Astrocyte (in vitro differentiated cells and primary cell): Measurements from ENCODE around the gene RHPN2. TPM values are rescaled to one million over a fixed set of nuclear protein-coding genes. Genes with fewer than 3 reads are reported as not detected.

Experiments used
- DNase-seq: peaks from one replicate; pipeline ENCODE4 v3.0.0-alpha.2; 2010; ENCODE audit warnings: low read depth
- FAIRE-seq: peaks from 2 replicates; lab custom pipeline; 2011; peaks lifted over from hg19 to GRCh38; lab: Jason Lieb, UNC
- H2AFZ ChIP-seq: 2 replicates; pipeline ENCODE4 v1.6.0; 2012; ENCODE audit warnings: low read depth, low read length, inconsistent platforms
- H3K27ac ChIP-seq: 2 replicates; pipeline ENCODE4 v1.5.1; 2011; ENCODE audit warnings: low read depth, low read length, inconsistent platforms
- H3K27me3 ChIP-seq: 2 replicates; pipeline ENCODE4 v1.6.0; 2011; ENCODE audit warnings: low read length, inconsistent platforms; ENCODE audit not compliant: insufficient read depth
- H3K36me3 ChIP-seq: 2 replicates; pipeline ENCODE4 v1.5.1; 2011; ENCODE audit warnings: low read length, inconsistent platforms; ENCODE audit not compliant: insufficient read depth
- H3K4me1 ChIP-seq: 2 replicates; pipeline ENCODE4 v1.5.1; 2011; ENCODE audit warnings: low read length, inconsistent platforms; ENCODE audit not compliant: insufficient read depth
- H3K4me2 ChIP-seq: 2 replicates; pipeline ENCODE4 v1.6.0; 2012; ENCODE audit warnings: low read length, inconsistent platforms
- H3K4me3 ChIP-seq: 2 replicates; pipeline ENCODE4 v1.5.1; 2011; ENCODE audit warnings: low read depth, mild to moderate bottlenecking, low read length, inconsistent platforms; ENCODE audit not compliant: insufficient read depth
- H3K79me2 ChIP-seq: 2 replicates; pipeline ENCODE4 v1.6.0; 2012; ENCODE audit warnings: mild to moderate bottlenecking, low read length, inconsistent platforms; ENCODE audit not compliant: insufficient read depth
- H3K9ac ChIP-seq: 2 replicates; pipeline ENCODE4 v1.6.0; 2012; ENCODE audit warnings: mild to moderate bottlenecking, low read length, inconsistent platforms
- H3K9me3 ChIP-seq: 2 replicates; pipeline ENCODE4 v1.5.1; 2012; ENCODE audit warnings: low read depth, mild to moderate bottlenecking, low read length, inconsistent platforms; ENCODE audit not compliant: insufficient read depth
- H4K20me1 ChIP-seq: 2 replicates; pipeline ENCODE4 v1.6.0; 2012; ENCODE audit warnings: low read length, inconsistent platforms; ENCODE audit not compliant: insufficient read depth
- H3K27ac Mint-ChIP-seq: one replicate; pipeline ENCODE4 v1.8.0; 2021; ENCODE audit warnings: mild to moderate bottlenecking, mixed read lengths; ENCODE audit not compliant: unreplicated experiment
- H3K27me3 Mint-ChIP-seq: one replicate; pipeline ENCODE4 v1.8.0; 2021; ENCODE audit warnings: low read depth, mixed read lengths; ENCODE audit not compliant: unreplicated experiment
- H3K36me3 Mint-ChIP-seq: one replicate; pipeline ENCODE4 v1.8.0; 2021; ENCODE audit warnings: low read depth, mixed read lengths; ENCODE audit not compliant: unreplicated experiment
- H3K4me1 Mint-ChIP-seq: one replicate; pipeline ENCODE4 v1.8.0; 2021; ENCODE audit warnings: low read depth, mixed read lengths; ENCODE audit not compliant: unreplicated experiment
- H3K4me3 Mint-ChIP-seq: one replicate; pipeline ENCODE4 v1.8.0; 2021; ENCODE audit warnings: mild to moderate bottlenecking, moderate library complexity, mixed read lengths; ENCODE audit not compliant: unreplicated experiment
- H3K9me3 Mint-ChIP-seq: one replicate; pipeline ENCODE4 v1.8.0; 2021; ENCODE audit warnings: mild to moderate bottlenecking, mixed read lengths; ENCODE audit not compliant: unreplicated experiment
- CTCF ChIP-seq: IDR thresholded peaks from 2 replicates; pipeline ENCODE4 v1.5.1; 2011; ENCODE audit warnings: low read depth, mild to moderate bottlenecking, inconsistent platforms, low read length, moderate library complexity; ENCODE audit not compliant: insufficient read depth
- EZH2 ChIP-seq: IDR thresholded peaks from 2 replicates; pipeline ENCODE4 v1.6.1; 2012; ENCODE audit warnings: mild to moderate bottlenecking, low read length, inconsistent platforms; ENCODE audit not compliant: insufficient read depth
- total RNA-seq: library from RNA; stranded (reverse); gene quantifications from 2 replicates; pipeline ENCODE4 v1.2.1, GENCODE V29; 2021

Gene RHPN2
- total RNA-seq, 1 donor from 2014 or later, result 12.6 TPM

DNA sequence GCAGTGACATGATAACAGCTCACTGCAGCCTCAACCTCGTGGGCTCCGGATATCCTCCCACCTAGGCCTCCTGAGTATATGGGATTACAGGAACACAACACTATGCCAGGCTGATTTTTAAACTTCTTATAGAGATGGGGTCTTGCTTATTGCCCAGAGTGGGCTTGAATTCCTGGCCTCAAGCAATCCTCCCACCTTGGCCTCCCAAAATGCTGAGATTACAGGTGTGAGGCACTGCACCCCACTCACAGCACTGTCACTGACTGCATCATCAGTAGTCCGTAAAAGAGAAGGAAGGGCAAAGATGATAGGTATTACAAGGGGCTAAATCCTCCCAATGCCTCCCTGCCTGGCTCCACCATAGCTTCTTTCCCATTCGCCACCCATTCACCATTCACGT, 4.1 kb downstream of the RHPN2 start:
- H3K27me3 Mint-ChIP-seq, result peaks cover 1% of the 10 kb centered on the region
- no peak for DNase-seq
- no peak overlapping the region for H3K9ac ChIP-seq
- H2AFZ ChIP-seq, result no peak overlapping the region
- no peaks in the 10 kb centered on the region for H3K9me3 Mint-ChIP-seq
- no peak overlapping the region for H3K4me3 ChIP-seq
- H3K79me2 ChIP-seq, result peaks cover 5% of the 10 kb centered on the region
- FAIRE-seq, result no peak
- H3K27ac Mint-ChIP-seq, result no peak overlapping the region
- H3K36me3 ChIP-seq, result no peaks in the 10 kb centered on the region
- H4K20me1 ChIP-seq, result peaks cover 19% of the 10 kb centered on the region
- H3K36me3 Mint-ChIP-seq, result no peaks in the 10 kb centered on the region
- H3K9me3 ChIP-seq, result no peaks in the 10 kb centered on the region
- H3K4me1 Mint-ChIP-seq, result no peaks in the 10 kb centered on the region
- H3K4me2 ChIP-seq, result no peak overlapping the region
- H3K27me3 ChIP-seq, result no peaks in the 10 kb centered on the region
- no peak overlapping the region for H3K27ac ChIP-seq
- TF ChIP-seq EZH2, result no peak
- TF ChIP-seq CTCF, result no peak
- no peak overlapping the region for H3K4me3 Mint-ChIP-seq
- peaks cover 9% of the 10 kb centered on the region for H3K4me1 ChIP-seq

DNA sequence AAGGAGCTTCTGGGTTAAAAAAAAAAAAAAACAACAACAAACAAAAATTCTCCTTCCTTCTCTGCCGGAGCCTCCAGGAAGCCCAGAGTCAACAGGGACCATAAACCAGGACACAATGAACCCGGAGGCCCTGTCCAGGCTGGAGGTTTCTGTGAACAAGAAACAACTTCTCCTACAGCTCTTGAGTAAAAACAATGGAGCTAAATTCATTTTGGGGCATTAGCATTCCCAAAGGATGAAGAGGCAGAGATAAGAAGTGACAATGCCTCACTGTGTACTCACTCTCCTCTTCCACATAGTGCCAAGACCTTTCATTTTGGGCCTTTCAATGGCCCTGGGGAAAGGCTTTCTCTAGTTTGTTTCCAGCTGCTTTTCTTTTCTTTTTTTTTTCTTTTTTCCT, 9.0 kb downstream of the RHPN2 start:
- Histone ChIP-seq H3K4me1 (no peaks in the 10 kb centered on the region), H3K4me3 (no peak overlapping the region), H3K9me3 (no peaks in the 10 kb centered on the region), H3K36me3 (no peaks in the 10 kb centered on the region), H3K79me2 (peaks cover 3% of the 10 kb centered on the region), H3K27ac (no peak overlapping the region), H3K4me2 (no peak overlapping the region), H3K27me3 (no peaks in the 10 kb centered on the region), H4K20me1 (peaks cover 12% of the 10 kb centered on the region), H3K9ac (no peak overlapping the region), H2AFZ (no peak overlapping the region)
- H3K9me3 Mint-ChIP-seq, result no peaks in the 10 kb centered on the region
- no peak for TF ChIP-seq EZH2
- TF ChIP-seq CTCF, result no peak
- DNase-seq (peak; percentile 48), FAIRE-seq (no peak)
- H3K36me3 Mint-ChIP-seq, result no peaks in the 10 kb centered on the region
- H3K4me1 Mint-ChIP-seq, result peaks cover 4% of the 10 kb centered on the region
- no peak overlapping the region for H3K27ac Mint-ChIP-seq
- H3K4me3 Mint-ChIP-seq, result no peak overlapping the region
- no peaks in the 10 kb centered on the region for H3K27me3 Mint-ChIP-seq

- H3K79me2 ChIP-seq, result peaks cover 3% of the 10 kb centered on the region
- TF ChIP-seq CTCF, result no peak
- no peak for TF ChIP-seq EZH2
- Mint-ChIP-seq H3K4me1 (peaks cover 4% of the 10 kb centered on the region), H3K9me3 (no peaks in the 10 kb centered on the region), H3K27me3 (no peaks in the 10 kb centered on the region), H3K36me3 (peaks cover under 1% of the 10 kb centered on the region), H3K4me3 (no peak overlapping the region), H3K27ac (no peak overlapping the region)
- no peak overlapping the region for H3K4me3 ChIP-seq
- H3K36me3 ChIP-seq, result no peaks in the 10 kb centered on the region
- no peak overlapping the region for H2AFZ ChIP-seq
- H4K20me1 ChIP-seq, result peaks cover 2% of the 10 kb centered on the region
- H3K9ac ChIP-seq, result no peak overlapping the region
- H3K27me3 ChIP-seq, result no peaks in the 10 kb centered on the region
- no peaks in the 10 kb centered on the region for H3K9me3 ChIP-seq
- FAIRE-seq, result no peak
- DNase-seq, result no peak
- H3K4me1 ChIP-seq, result no peaks in the 10 kb centered on the region
- H3K4me2 ChIP-seq, result no peak overlapping the region
- H3K27ac ChIP-seq, result no peak overlapping the region
These were observed 10.1 kb downstream of the RHPN2 start for GRCh38 chr19:33054623-33055022.
